ENCODE results near the gene VTI1A. TPM values are rescaled to one million over a fixed set of nuclear protein-coding genes. Genes with fewer than 3 reads are reported as not detected.
A peak's percentile ranks its signal among the peaks of the same experiment; 100 is the strongest.

The VTI1A gene
- total RNA-seq, 1 donor from 2014 or later = 26.3 TPM

GRCh38 chr10:112805254-112805590 lies 358.2 kb downstream of the VTI1A start:
- Mint-ChIP-seq H3K4me3 (ENCODE audit: unreplicated experiment) (no peak overlapping the region), H3K4me1 (ENCODE audit: unreplicated experiment) (peaks cover 5% of the 10 kb centered on the region), H3K27me3 (ENCODE audit: unreplicated experiment) (no peaks in the 10 kb centered on the region), H3K9me3 (ENCODE audit: unreplicated experiment) (no peaks in the 10 kb centered on the region), H3K36me3 (ENCODE audit: unreplicated experiment) (peaks cover 3% of the 10 kb centered on the region), H3K27ac (ENCODE audit: unreplicated experiment) (no peak overlapping the region)
- no peak for TF ChIP-seq CTCF (IDR thresholded peaks at IDR 0.05)
- no peak for DNase-seq (ENCODE audit: extremely low spot score, unreplicated experiment)

- Mint-ChIP-seq H3K27me3 (ENCODE audit: unreplicated experiment) (no peaks in the 10 kb centered on the region), H3K9me3 (ENCODE audit: unreplicated experiment) (no peaks in the 10 kb centered on the region), H3K4me1 (ENCODE audit: unreplicated experiment) (peaks cover 7% of the 10 kb centered on the region), H3K4me3 (ENCODE audit: unreplicated experiment) (no peak overlapping the region), H3K27ac (ENCODE audit: unreplicated experiment) (no peak overlapping the region), H3K36me3 (ENCODE audit: unreplicated experiment) (peaks cover 3% of the 10 kb centered on the region)
- no peak for TF ChIP-seq CTCF (IDR thresholded peaks at IDR 0.05)
- DNase-seq (ENCODE audit: extremely low spot score, unreplicated experiment) = peak; percentile 54
These were observed 358.7 kb downstream of the VTI1A start for GRCh38 chr10:112805701-112806100.

GRCh38 chr10:112807013-112807412 lies 360.0 kb downstream of the VTI1A start:
- Mint-ChIP-seq H3K27me3 (ENCODE audit: unreplicated experiment) (no peaks in the 10 kb centered on the region), H3K36me3 (ENCODE audit: unreplicated experiment) (peaks cover 3% of the 10 kb centered on the region), H3K9me3 (ENCODE audit: unreplicated experiment) (no peaks in the 10 kb centered on the region), H3K27ac (ENCODE audit: unreplicated experiment) (no peak overlapping the region), H3K4me1 (ENCODE audit: unreplicated experiment) (peaks cover 18% of the 10 kb centered on the region), H3K4me3 (ENCODE audit: unreplicated experiment) (no peak overlapping the region)
- no peak for TF ChIP-seq CTCF (IDR thresholded peaks at IDR 0.05)
- peak; percentile 6 for DNase-seq (ENCODE audit: extremely low spot score, unreplicated experiment)

GRCh38 chr10:112809736-112810135 lies 362.7 kb downstream of the VTI1A start:
- TF ChIP-seq CTCF (IDR thresholded peaks at IDR 0.05) = no peak
- H3K27me3 Mint-ChIP-seq (ENCODE audit: unreplicated experiment) = no peaks in the 10 kb centered on the region
- no peaks in the 10 kb centered on the region for H3K9me3 Mint-ChIP-seq (ENCODE audit: unreplicated experiment)
- no peak overlapping the region for H3K4me3 Mint-ChIP-seq (ENCODE audit: unreplicated experiment)
- H3K27ac Mint-ChIP-seq (ENCODE audit: unreplicated experiment) = no peak overlapping the region
- peaks cover 3% of the 10 kb centered on the region for H3K36me3 Mint-ChIP-seq (ENCODE audit: unreplicated experiment)
- no peak for DNase-seq (ENCODE audit: extremely low spot score, unreplicated experiment)
- peaks cover 43% of the 10 kb centered on the region for H3K4me1 Mint-ChIP-seq (ENCODE audit: unreplicated experiment)

GRCh38 chr10:112810711-112811151 lies 363.7 kb downstream of the VTI1A start:
- Mint-ChIP-seq H3K9me3 (ENCODE audit: unreplicated experiment) (no peaks in the 10 kb centered on the region), H3K27me3 (ENCODE audit: unreplicated experiment) (no peaks in the 10 kb centered on the region), H3K4me3 (ENCODE audit: unreplicated experiment) (no peak overlapping the region), H3K4me1 (ENCODE audit: unreplicated experiment) (peaks cover 51% of the 10 kb centered on the region), H3K36me3 (ENCODE audit: unreplicated experiment) (peaks cover 3% of the 10 kb centered on the region), H3K27ac (ENCODE audit: unreplicated experiment) (peak overlapping the region; percentile 27)
- no peak for TF ChIP-seq CTCF (IDR thresholded peaks at IDR 0.05)
- DNase-seq (ENCODE audit: extremely low spot score, unreplicated experiment) = no peak

Data from osteocyte (in vitro differentiated cells).